Measurements from ENCODE around the gene KIF20B.

- no peak for TF ChIP-seq CTCF (IDR thresholded peaks at IDR 0.05; ENCODE audit: control extremely low read depth in 1 of 3, insufficient read depth in 1 of 3, low read depth in 1 of 3, low read length in 3 of 3)
- TF ChIP-seq MAX (IDR thresholded peaks at IDR 0.05) = no peak
- no peak for TF ChIP-seq POLR2AphosphoS5 (IDR thresholded peaks at IDR 0.05; ENCODE audit: low read depth, low read length)
- TF ChIP-seq EZH2 (IDR thresholded peaks at IDR 0.05; ENCODE audit: low read depth, low read length, severe bottlenecking) = no peak
- no peak for TF ChIP-seq PHF8 (conservative IDR thresholded peaks at IDR 0.05; ENCODE audit: low read depth, low read length)
These were observed 4.6 kb downstream of the KIF20B start for GRCh38 chr10:89706011-89706410.
